Endothelial cell of umbilical vein (primary cell): ENCODE measurements around the gene TNFAIP1. TPM values are rescaled to one million over a fixed set of nuclear protein-coding genes. Genes with fewer than 3 reads are reported as not detected.
A peak's percentile ranks its signal among the peaks of the same experiment; 100 is the strongest.

Experiments used
- BruUV-seq: library from RNA; stranded (reverse); fragments of 400-500 nt; replicated peaks from 2 replicates; lab custom pipeline; 2021; lab: Mats Ljungman, UMichigan
- CTCF ChIA-PET: fragments of 300-600, 350-600 bp; sonication (Branson Sonifier 250); formaldehyde crosslinking; loops from one replicate; lab custom pipeline; 2021; ENCODE audit warnings: antibody characterized with exemption, inconsistent platforms; lab: Charles Lee
- POLR2A ChIA-PET: fragments of 300-600, 350-600 bp; sonication (Branson Sonifier 250); formaldehyde crosslinking; loops from one replicate; lab custom pipeline; 2021; ENCODE audit warnings: antibody characterized with exemption, inconsistent platforms; lab: Charles Lee
- DNase-seq: peaks from one replicate; pipeline ENCODE4 v3.0.0-alpha.2; 2011; ENCODE audit warnings: low read depth, low spot score
- FAIRE-seq: peaks from 2 replicates; lab custom pipeline; 2011; peaks lifted over from hg19 to GRCh38; lab: Jason Lieb, UNC
- H2AFZ ChIP-seq: 2 replicates; pipeline ENCODE4 v1.6.0; 2012; ENCODE audit warnings: low read depth, low read length, control low read depth, inconsistent platforms
- H3K27ac ChIP-seq: 2 replicates; pipeline ENCODE4 v1.5.1; 2011; ENCODE audit warnings: low read depth, mild to moderate bottlenecking, control low read depth, low read length, moderate library complexity; ENCODE audit not compliant: insufficient read depth
- H3K27me3 ChIP-seq, 2 experiments: 2 replicates each; pipeline versions ENCODE4 v1.6.0 to v1.6.1; 2011; ENCODE audit warnings: low read length in 2 of 2, mixed read lengths in 1 of 2; ENCODE audit not compliant: control insufficient read depth in 2 of 2, insufficient read depth in 2 of 2
- H3K36me3 ChIP-seq, 2 experiments: 2 replicates in 1 of 2; 3 replicates in 1 of 2; pipeline ENCODE4 v1.5.1; 2011; ENCODE audit warnings: low read length in 2 of 2, mild to moderate bottlenecking in 1 of 2, moderate library complexity in 1 of 2; ENCODE audit not compliant: control insufficient read depth in 2 of 2, insufficient read depth in 2 of 2; ENCODE audit errors: extremely low read depth in 1 of 2
- H3K4me1 ChIP-seq: 3 replicates; pipeline ENCODE4 v1.5.1; 2011; ENCODE audit warnings: mild to moderate bottlenecking, low read length; ENCODE audit not compliant: control insufficient read depth, insufficient read depth; ENCODE audit errors: extremely low read depth
- H3K4me2 ChIP-seq: 2 replicates; pipeline ENCODE4 v1.6.1; 2011; ENCODE audit warnings: low read length, control low read depth, mixed read lengths; ENCODE audit not compliant: insufficient read depth
- H3K4me3 ChIP-seq, 3 experiments: fragments of 200-600 bp in 1 of 3; sonication (generic), shearing (Covaris generic) in 1 of 3; replicated peaks in 1 of 3; 2 replicates each; pipeline ENCODE4 v1.5.1; 2011 to 2016; ENCODE audit warnings: control low read depth in 3 of 3, low read length in 3 of 3, mild to moderate bottlenecking in 2 of 3, inconsistent platforms in 1 of 3, low read depth in 1 of 3, moderate library complexity in 1 of 3; ENCODE audit not compliant: insufficient read depth in 1 of 3
- H3K79me2 ChIP-seq: 2 replicates; pipeline ENCODE4 v1.6.0; 2012; ENCODE audit warnings: low read length, inconsistent platforms; ENCODE audit not compliant: control insufficient read depth, insufficient read depth
- H3K9ac ChIP-seq: replicated peaks from 2 replicates; pipeline ENCODE3; 2011; ENCODE audit warnings: low read length, control low read depth; ENCODE audit not compliant: insufficient read depth; ENCODE audit errors: extremely low read depth
- H3K9me1 ChIP-seq: replicated peaks from 3 replicates; pipeline ENCODE4 v1.6.0; 2011; ENCODE audit warnings: mild to moderate bottlenecking, low read length; ENCODE audit not compliant: control insufficient read depth, insufficient read depth; ENCODE audit errors: extremely low read depth
- H3K9me3 ChIP-seq: replicated peaks from 2 replicates; pipeline ENCODE4 v1.5.1; 2012; ENCODE audit warnings: low read length, inconsistent platforms; ENCODE audit not compliant: control insufficient read depth, insufficient read depth
- H4K20me1 ChIP-seq: replicated peaks from 2 replicates; pipeline ENCODE3; 2011; ENCODE audit warnings: mild to moderate bottlenecking, low read length; ENCODE audit not compliant: control insufficient read depth, insufficient read depth; ENCODE audit errors: extremely low read depth
- CTCF ChIP-seq, 2 donors: IDR thresholded peaks; 1 replicate in 1 of 2; 2 replicates in 1 of 2; pipeline ENCODE4 v1.5.1; 2011; ENCODE audit warnings: low read length in 2 of 2, mild to moderate bottlenecking in 2 of 2, moderate library complexity in 2 of 2, control low read depth in 1 of 2, inconsistent platforms in 1 of 2, low read depth in 1 of 2; ENCODE audit not compliant: insufficient read depth in 1 of 2; ENCODE audit errors: extremely low read depth in 1 of 2
- JUN ChIP-seq: IDR thresholded peaks from 2 replicates; pipeline ENCODE4 v1.6.1; 2011; ENCODE audit warnings: borderline replicate concordance, low read depth; ENCODE audit not compliant: insufficient read length, insufficient read depth
- POLR2A ChIP-seq: IDR thresholded peaks from 2 replicates; pipeline ENCODE4 v1.6.1; 2012; ENCODE audit warnings: low read depth, mild to moderate bottlenecking, control low read depth, low read length
- POLR2AphosphoS5 ChIP-seq: IDR thresholded peaks from 2 replicates; pipeline ENCODE4 v1.6.1; 2012; ENCODE audit warnings: low read depth, mild to moderate bottlenecking, control low read depth, low read length, moderate library complexity; ENCODE audit not compliant: insufficient read depth
- dilution Hi-C: fragments of 300-500 bp; cut with MboI; formaldehyde crosslinking; loops from one replicate; pipeline ENCODE4 v1.15.0; 2019; ENCODE audit warnings: low sequenced_read_pairs; ENCODE audit not compliant: extremely low pct_ligation_motif_present
- intact Hi-C: fragments of 100-400 bp; cut with micrococcal nuclease; formaldehyde crosslinking; loops from one replicate; pipeline ENCODE4 v1.10.0; 2022
- polyA plus RNA-seq, 4 experiments: library from polyadenylated mRNA; depleted of rRNA in 3 of 4; stranded (reverse) in 3 of 4; unstranded in 1 of 4; fragments of >200 nt; gene quantifications; 2 replicates each; pipeline versions ENCODE4 v1.2.1 to v1.2.3, GENCODE V29; 2011 to 2012; ENCODE audit warnings: missing spikeins in 1 of 4
- total RNA-seq: library from RNA; stranded (reverse); gene quantifications from 2 replicates; pipeline ENCODE4 v1.2.3, GENCODE V29; 2021

The TNFAIP1 gene
- total and polyA plus RNA-seq, 2 donors (not counting 3 experiments of a cell fraction or from before 2014, with no cell fraction given), result 85.7 to 89.6 TPM

DNA sequence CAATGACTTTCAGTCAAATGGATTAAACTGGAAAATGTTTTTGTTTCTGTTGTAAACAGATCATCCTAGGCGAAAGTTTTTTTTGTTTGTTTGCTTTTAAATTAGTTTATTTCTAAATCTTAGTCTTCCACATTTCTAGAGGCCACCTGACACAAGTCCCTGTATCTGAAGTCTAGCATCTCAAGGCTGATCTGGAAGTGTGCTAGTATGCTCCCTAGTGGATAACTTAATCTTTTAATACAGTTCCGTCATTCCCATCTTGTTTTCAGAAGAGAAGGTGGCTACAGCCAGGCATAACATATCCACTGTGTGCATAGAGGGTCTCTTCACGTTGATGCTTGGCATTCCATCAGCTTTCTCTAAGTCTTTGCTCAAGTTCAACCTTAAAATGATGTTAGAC, 7.9 kb upstream of the TNFAIP1 start:
- CTCF ChIA-PET, result no interaction called here
- no peaks in the 10 kb centered on the region for H3K4me1 ChIP-seq
- peak; percentile 59 for FAIRE-seq

More for the DNA sequence above, 7.9 kb upstream of the TNFAIP1 start:
- Histone ChIP-seq H3K27ac (no peak overlapping the region), H3K79me2 (peaks cover 11% of the 10 kb centered on the region), H3K4me3 (no peak overlapping the region), H2AFZ (no peak overlapping the region), H4K20me1 (no peaks in the 10 kb centered on the region), H3K27me3 (no peaks in the 10 kb centered on the region), H3K9me1 (no peaks in the 10 kb centered on the region), H3K9ac (no peak overlapping the region), H3K4me2 (no peak overlapping the region), H3K9me3 (no peaks in the 10 kb centered on the region), H3K36me3 (peaks cover 16 to 19% of the 10 kb centered on the region in 2 experiments)
- intact Hi-C loops, result loop anchor here (1.0 kb wide), 1 partner anchor 8 kb away; the partner anchor contains the start of gene TMEM97
- BruUV-seq, result no TSS peak
- no peak for DNase-seq
- dilution Hi-C loops, result no loop called here
- POLR2A ChIA-PET, result no interaction called here
- TF ChIP-seq POLR2A (no peak), POLR2AphosphoS5 (no peak), CTCF (IDR thresholded peaks at IDR 0.05; ENCODE audit: extremely low read depth in 1 of 2, insufficient read depth in 1 of 2, low read depth in 1 of 2, low read length in 2 of 2) (no peak), JUN (no peak)
